ENCODE measurements around the gene TNNC1. TPM values are rescaled to one million over a fixed set of nuclear protein-coding genes. Genes with fewer than 3 reads are reported as not detected.

TNNC1 gene
- 1.4 and 5.7 TPM in 2 replicates for total RNA-seq

- no peak for TF ChIP-seq CTCF (IDR thresholded peaks at IDR 0.05; ENCODE audit: insufficient read depth, low read length, poor library complexity, severe bottlenecking)
- no peaks in the 10 kb centered on the region for H3K36me3 ChIP-seq (ENCODE audit: control insufficient read depth, insufficient read depth, low read length)
- H3K27me3 ChIP-seq (ENCODE audit: control insufficient read depth, insufficient read depth, low read length) = no peaks in the 10 kb centered on the region
- no peak within 1 kb of the TSS for H3K4me3 ChIP-seq (ENCODE audit: low read depth, low read length)
- no peak for DNase-seq (ENCODE audit: low read depth)
These were observed at the start of gene TNNC1 for GRCh38 chr3:52453496-52454249. Gene TNNC1 (minus strand): TSS chr3:52454041. CDS start chr3:52454015, 26 bp downstream.

GRCh38 chr3:52502808-52503350 lies 49.0 kb upstream of the TNNC1 start:
- no peak for DNase-seq (ENCODE audit: low read depth)
- no peaks in the 10 kb centered on the region for H3K36me3 ChIP-seq (ENCODE audit: control insufficient read depth, insufficient read depth, low read length)
- no peak overlapping the region for H3K4me3 ChIP-seq (ENCODE audit: low read depth, low read length)
- H3K27me3 ChIP-seq (ENCODE audit: control insufficient read depth, insufficient read depth, low read length) = no peaks in the 10 kb centered on the region
- no peak for TF ChIP-seq CTCF (IDR thresholded peaks at IDR 0.05; ENCODE audit: insufficient read depth, low read length, poor library complexity, severe bottlenecking)

GRCh38 chr3:52502001-52502400 lies 48.2 kb upstream of the TNNC1 start:
- Histone ChIP-seq H3K4me3 (ENCODE audit: low read depth, low read length) (no peak overlapping the region), H3K36me3 (ENCODE audit: control insufficient read depth, insufficient read depth, low read length) (no peaks in the 10 kb centered on the region)
- no peak for DNase-seq (ENCODE audit: low read depth)

GRCh38 chr3:52501046-52501445 lies 47.2 kb upstream of the TNNC1 start:
- no peak for TF ChIP-seq CTCF (IDR thresholded peaks at IDR 0.05; ENCODE audit: insufficient read depth, low read length, poor library complexity, severe bottlenecking)
- DNase-seq (ENCODE audit: low read depth) = no peak
- H3K4me3 ChIP-seq (ENCODE audit: low read depth, low read length) = no peak overlapping the region
- H3K27me3 ChIP-seq (ENCODE audit: control insufficient read depth, insufficient read depth, low read length) = no peaks in the 10 kb centered on the region
- H3K36me3 ChIP-seq (ENCODE audit: control insufficient read depth, insufficient read depth, low read length) = no peaks in the 10 kb centered on the region

More at GRCh38 chr3:52502001-52502400, 48.2 kb upstream of the TNNC1 start:
- H3K27me3 ChIP-seq (ENCODE audit: control insufficient read depth, insufficient read depth, low read length) = no peaks in the 10 kb centered on the region
- no peak for TF ChIP-seq CTCF (IDR thresholded peaks at IDR 0.05; ENCODE audit: insufficient read depth, low read length, poor library complexity, severe bottlenecking)

- Histone ChIP-seq H3K4me3 (ENCODE audit: low read depth, low read length) (no peak overlapping the region), H3K27me3 (ENCODE audit: control insufficient read depth, insufficient read depth, low read length) (no peaks in the 10 kb centered on the region), H3K36me3 (ENCODE audit: control insufficient read depth, insufficient read depth, low read length) (no peaks in the 10 kb centered on the region)
- DNase-seq (ENCODE audit: low read depth) = no peak
- TF ChIP-seq CTCF (IDR thresholded peaks at IDR 0.05; ENCODE audit: insufficient read depth, low read length, poor library complexity, severe bottlenecking) = no peak
These were observed 44.6 kb upstream of the TNNC1 start for GRCh38 chr3:52498137-52499054.

All from kidney epithelial cell (primary cell).